ENCODE data around the gene NPBWR2.

- TF ChIP-seq EZH2 (IDR thresholded peaks at IDR 0.05; ENCODE audit: borderline replicate concordance, insufficient read depth, low read length, poor library complexity, severe bottlenecking) (no peak), TAF1 (IDR thresholded peaks at IDR 0.05; ENCODE audit: low read depth) (no peak), POLR2AphosphoS5 (IDR thresholded peaks at IDR 0.05) (no peak), SMC3 (conservative IDR thresholded peaks at IDR 0.05; ENCODE audit: poor library complexity) (no peak), RAD21 (conservative IDR thresholded peaks at IDR 0.05) (no peak), EP300 (conservative IDR thresholded peaks at IDR 0.05; ENCODE audit: poor library complexity, severe bottlenecking) (no peak), MXI1 (conservative IDR thresholded peaks at IDR 0.05; ENCODE audit: poor library complexity, severe bottlenecking) (no peak)
- TF ChIP-seq, protein P1, sequence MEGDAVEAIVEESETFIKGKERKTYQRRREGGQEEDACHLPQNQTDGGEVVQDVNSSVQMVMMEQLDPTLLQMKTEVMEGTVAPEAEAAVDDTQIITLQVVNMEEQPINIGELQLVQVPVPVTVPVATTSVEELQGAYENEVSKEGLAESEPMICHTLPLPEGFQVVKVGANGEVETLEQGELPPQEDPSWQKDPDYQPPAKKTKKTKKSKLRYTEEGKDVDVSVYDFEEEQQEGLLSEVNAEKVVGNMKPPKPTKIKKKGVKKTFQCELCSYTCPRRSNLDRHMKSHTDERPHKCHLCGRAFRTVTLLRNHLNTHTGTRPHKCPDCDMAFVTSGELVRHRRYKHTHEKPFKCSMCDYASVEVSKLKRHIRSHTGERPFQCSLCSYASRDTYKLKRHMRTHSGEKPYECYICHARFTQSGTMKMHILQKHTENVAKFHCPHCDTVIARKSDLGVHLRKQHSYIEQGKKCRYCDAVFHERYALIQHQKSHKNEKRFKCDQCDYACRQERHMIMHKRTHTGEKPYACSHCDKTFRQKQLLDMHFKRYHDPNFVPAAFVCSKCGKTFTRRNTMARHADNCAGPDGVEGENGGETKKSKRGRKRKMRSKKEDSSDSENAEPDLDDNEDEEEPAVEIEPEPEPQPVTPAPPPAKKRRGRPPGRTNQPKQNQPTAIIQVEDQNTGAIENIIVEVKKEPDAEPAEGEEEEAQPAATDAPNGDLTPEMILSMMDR (IDR thresholded peaks at IDR 0.05; ENCODE audit: poor library complexity, severe bottlenecking) = no peak
- TF ChIP-seq, protein P2, sequence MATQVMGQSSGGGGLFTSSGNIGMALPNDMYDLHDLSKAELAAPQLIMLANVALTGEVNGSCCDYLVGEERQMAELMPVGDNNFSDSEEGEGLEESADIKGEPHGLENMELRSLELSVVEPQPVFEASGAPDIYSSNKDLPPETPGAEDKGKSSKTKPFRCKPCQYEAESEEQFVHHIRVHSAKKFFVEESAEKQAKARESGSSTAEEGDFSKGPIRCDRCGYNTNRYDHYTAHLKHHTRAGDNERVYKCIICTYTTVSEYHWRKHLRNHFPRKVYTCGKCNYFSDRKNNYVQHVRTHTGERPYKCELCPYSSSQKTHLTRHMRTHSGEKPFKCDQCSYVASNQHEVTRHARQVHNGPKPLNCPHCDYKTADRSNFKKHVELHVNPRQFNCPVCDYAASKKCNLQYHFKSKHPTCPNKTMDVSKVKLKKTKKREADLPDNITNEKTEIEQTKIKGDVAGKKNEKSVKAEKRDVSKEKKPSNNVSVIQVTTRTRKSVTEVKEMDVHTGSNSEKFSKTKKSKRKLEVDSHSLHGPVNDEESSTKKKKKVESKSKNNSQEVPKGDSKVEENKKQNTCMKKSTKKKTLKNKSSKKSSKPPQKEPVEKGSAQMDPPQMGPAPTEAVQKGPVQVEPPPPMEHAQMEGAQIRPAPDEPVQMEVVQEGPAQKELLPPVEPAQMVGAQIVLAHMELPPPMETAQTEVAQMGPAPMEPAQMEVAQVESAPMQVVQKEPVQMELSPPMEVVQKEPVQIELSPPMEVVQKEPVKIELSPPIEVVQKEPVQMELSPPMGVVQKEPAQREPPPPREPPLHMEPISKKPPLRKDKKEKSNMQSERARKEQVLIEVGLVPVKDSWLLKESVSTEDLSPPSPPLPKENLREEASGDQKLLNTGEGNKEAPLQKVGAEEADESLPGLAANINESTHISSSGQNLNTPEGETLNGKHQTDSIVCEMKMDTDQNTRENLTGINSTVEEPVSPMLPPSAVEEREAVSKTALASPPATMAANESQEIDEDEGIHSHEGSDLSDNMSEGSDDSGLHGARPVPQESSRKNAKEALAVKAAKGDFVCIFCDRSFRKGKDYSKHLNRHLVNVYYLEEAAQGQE (IDR thresholded peaks at IDR 0.05; ENCODE audit: borderline replicate concordance) = no peak
These were observed 33.6 kb upstream of the NPBWR2 start for GRCh38 chr20:64140956-64141355.

Measured in neural cell (in vitro differentiated cells).